Measurements from ENCODE around the gene TECPR2. TPM values are rescaled to one million over a fixed set of nuclear protein-coding genes. Genes with fewer than 3 reads are reported as not detected.

Gene TECPR2
- total and polyA plus RNA-seq, 12 donors, result 5.1 to 74.3 (median 12.9) TPM

- Histone ChIP-seq H3K27ac (no peak overlapping the region), H3K27me3 (no peaks in the 10 kb centered on the region), H3K4me3 (no peak overlapping the region), H3K9me3 (replicated peaks in 1 of 3) (no peaks in the 10 kb centered on the region), H3K36me3 (replicated peaks in 1 of 2) (peaks cover 0 to 8% of the 10 kb centered on the region in 2 donors), H3K4me1 (replicated peaks in 1 of 2) (no peaks in the 10 kb centered on the region)
- WGBS, 4 donors, result 86 to 92% (median 90%) methylated on average over 9 of the region's 9 CpGs
- no peak for TF ChIP-seq POLR2A (IDR thresholded peaks at IDR 0.05)
- no peak for TF ChIP-seq CTCF (IDR thresholded peaks at IDR 0.05)
- peak in 1 of 7 donors; percentile 20 for DNase-seq
- intact Hi-C loops (cut with DNase I), result no loop called here
These were observed 54.3 kb downstream of the TECPR2 start for GRCh38 chr14:102417001-102417431.

GRCh38 chr14:102417646-102418045 lies 54.9 kb downstream of the TECPR2 start:
- WGBS, 4 donors, result 92 to 98% (median 97%) methylated on average over 10 to 12 of the region's 12 CpGs
- no peaks in the 10 kb centered on the region for H3K4me1 ChIP-seq (replicated peaks in 1 of 2)
- H3K4me3 ChIP-seq, result no peak overlapping the region
- no peak for TF ChIP-seq CTCF (IDR thresholded peaks at IDR 0.05)
- no peak for TF ChIP-seq POLR2A (IDR thresholded peaks at IDR 0.05)
- H3K9me3 ChIP-seq (replicated peaks in 1 of 3), result no peaks in the 10 kb centered on the region
- no peaks in the 10 kb centered on the region for H3K27me3 ChIP-seq
- peaks cover 0 to 8% of the 10 kb centered on the region in 2 donors for H3K36me3 ChIP-seq (replicated peaks in 1 of 2)
- no peak overlapping the region for H3K27ac ChIP-seq
- peak in 1 of 7 donors; percentile 17 for DNase-seq
- intact Hi-C loops (cut with DNase I), result no loop called here

- Histone ChIP-seq H3K4me3 (no peak overlapping the region), H3K27ac (no peak overlapping the region), H3K4me1 (replicated peaks in 1 of 2) (no peaks in the 10 kb centered on the region), H3K9me3 (replicated peaks in 1 of 3) (no peaks in the 10 kb centered on the region), H3K36me3 (replicated peaks in 1 of 2) (peaks cover 0 to 8% of the 10 kb centered on the region in 2 donors), H3K27me3 (no peaks in the 10 kb centered on the region)
- peak in 2 of 7 donors; percentile 12 to 37 for DNase-seq
- intact Hi-C loops (cut with DNase I), result no loop called here
- 82 to 94% (median 92%) methylated on average over 9 to 14 of the region's 14 CpGs for WGBS, 4 donors
- TF ChIP-seq POLR2A (IDR thresholded peaks at IDR 0.05) (no peak), CTCF (IDR thresholded peaks at IDR 0.05) (no peak)
These were observed 55.6 kb downstream of the TECPR2 start for GRCh38 chr14:102418169-102418852.

GRCh38 chr14:102418853-102419240 lies 56.1 kb downstream of the TECPR2 start:
- H3K27me3 ChIP-seq, result no peaks in the 10 kb centered on the region
- no peak overlapping the region for H3K4me3 ChIP-seq
- no peak for TF ChIP-seq POLR2A (IDR thresholded peaks at IDR 0.05)
- no peak for TF ChIP-seq CTCF (IDR thresholded peaks at IDR 0.05)
- peak in 2 of 7 donors; percentile 11 to 36 for DNase-seq
- H3K9me3 ChIP-seq (replicated peaks in 1 of 3), result no peaks in the 10 kb centered on the region
- H3K36me3 ChIP-seq (replicated peaks in 1 of 2), result peaks cover 0 to 8% of the 10 kb centered on the region in 2 donors
- intact Hi-C loops (cut with DNase I), result no loop called here
- H3K4me1 ChIP-seq (replicated peaks in 1 of 2), result no peaks in the 10 kb centered on the region
- no peak overlapping the region for H3K27ac ChIP-seq
- WGBS, 4 donors, result 94 to 96% (median 95%) methylated on average over 13 to 14 of the region's 14 CpGs

All from adrenal gland (tissue), 12 donors.